ENCODE results near the gene SLC29A3. TPM values are rescaled to one million over a fixed set of nuclear protein-coding genes. Genes with fewer than 3 reads are reported as not detected.

Gene SLC29A3
- total RNA-seq, 1 donor from 2014 or later = 4.4 TPM

DNA sequence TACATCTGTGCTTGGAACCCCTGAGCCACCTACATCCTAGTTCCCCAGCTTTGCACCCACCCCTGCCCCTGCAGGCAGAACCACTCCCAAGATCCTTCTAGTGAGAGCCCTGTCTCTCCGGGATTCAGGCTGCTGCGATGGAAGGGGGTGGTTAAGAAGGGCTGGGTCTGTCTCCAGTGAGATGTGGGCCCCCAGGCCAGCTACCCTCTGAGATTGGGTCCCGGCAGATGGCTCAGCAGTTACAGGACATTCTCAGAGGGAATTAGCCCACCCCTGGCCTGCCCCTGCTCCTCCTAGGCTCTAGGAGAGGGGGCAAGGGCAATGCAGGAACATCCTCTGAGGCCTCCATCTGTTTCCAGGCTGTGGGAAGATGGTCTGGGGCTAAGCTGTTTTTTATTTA lies 27.7 kb downstream of the SLC29A3 start:
- H3K4me1 Mint-ChIP-seq (ENCODE audit: unreplicated experiment) = no peaks in the 10 kb centered on the region
- H3K4me3 Mint-ChIP-seq (ENCODE audit: unreplicated experiment) = no peak overlapping the region
- H3K9me3 Mint-ChIP-seq (ENCODE audit: unreplicated experiment) = no peaks in the 10 kb centered on the region
- H3K36me3 Mint-ChIP-seq (ENCODE audit: unreplicated experiment) = no peaks in the 10 kb centered on the region
- TF ChIP-seq, protein P1, sequence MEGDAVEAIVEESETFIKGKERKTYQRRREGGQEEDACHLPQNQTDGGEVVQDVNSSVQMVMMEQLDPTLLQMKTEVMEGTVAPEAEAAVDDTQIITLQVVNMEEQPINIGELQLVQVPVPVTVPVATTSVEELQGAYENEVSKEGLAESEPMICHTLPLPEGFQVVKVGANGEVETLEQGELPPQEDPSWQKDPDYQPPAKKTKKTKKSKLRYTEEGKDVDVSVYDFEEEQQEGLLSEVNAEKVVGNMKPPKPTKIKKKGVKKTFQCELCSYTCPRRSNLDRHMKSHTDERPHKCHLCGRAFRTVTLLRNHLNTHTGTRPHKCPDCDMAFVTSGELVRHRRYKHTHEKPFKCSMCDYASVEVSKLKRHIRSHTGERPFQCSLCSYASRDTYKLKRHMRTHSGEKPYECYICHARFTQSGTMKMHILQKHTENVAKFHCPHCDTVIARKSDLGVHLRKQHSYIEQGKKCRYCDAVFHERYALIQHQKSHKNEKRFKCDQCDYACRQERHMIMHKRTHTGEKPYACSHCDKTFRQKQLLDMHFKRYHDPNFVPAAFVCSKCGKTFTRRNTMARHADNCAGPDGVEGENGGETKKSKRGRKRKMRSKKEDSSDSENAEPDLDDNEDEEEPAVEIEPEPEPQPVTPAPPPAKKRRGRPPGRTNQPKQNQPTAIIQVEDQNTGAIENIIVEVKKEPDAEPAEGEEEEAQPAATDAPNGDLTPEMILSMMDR (IDR thresholded peaks at IDR 0.05) = no peak
- no peak overlapping the region for H3K27ac Mint-ChIP-seq (ENCODE audit: unreplicated experiment)
- peaks cover 3% of the 10 kb centered on the region for H3K27me3 Mint-ChIP-seq (ENCODE audit: unreplicated experiment)
- no peak for DNase-seq (ENCODE audit: extremely low spot score, unreplicated experiment)

DNA sequence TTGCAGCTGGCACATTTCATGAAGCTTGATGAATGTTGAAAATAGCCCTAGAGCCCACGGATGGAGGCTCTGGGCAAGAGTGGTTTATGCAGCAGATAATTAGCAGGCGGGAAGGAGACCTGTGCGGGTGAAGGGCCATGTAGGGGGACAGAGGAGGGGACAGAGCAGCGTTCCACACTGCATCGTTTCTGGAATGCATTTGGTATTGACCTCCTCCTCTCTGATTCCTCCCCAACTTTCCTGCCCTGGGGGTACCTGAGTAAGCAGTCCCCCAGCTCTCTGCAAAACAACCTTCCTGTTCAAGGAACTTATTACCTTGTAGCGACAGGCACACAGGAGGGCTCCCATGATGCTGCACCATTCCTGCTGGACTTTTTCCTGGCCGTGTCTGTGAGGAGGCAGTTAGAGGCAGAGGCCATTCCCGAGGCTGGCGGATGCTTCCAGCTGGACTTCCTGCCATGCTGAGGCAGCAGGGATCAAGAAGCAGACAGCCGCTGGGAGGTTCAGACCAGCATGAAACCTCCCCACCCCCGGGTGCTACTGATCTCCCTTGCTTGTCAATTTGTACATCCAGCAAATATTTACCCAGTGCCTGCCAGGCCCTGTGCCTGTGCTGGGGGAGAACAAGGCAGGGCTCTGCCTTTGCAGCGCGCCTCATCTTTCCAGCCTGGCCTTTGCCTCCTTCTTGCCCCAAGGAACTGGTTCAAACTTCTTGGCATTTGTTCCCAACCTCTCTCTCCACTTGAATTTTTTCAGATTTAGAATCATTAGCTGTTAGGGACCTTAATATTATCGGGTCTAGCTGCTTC lies 28.7 kb downstream of the SLC29A3 start:
- no peak overlapping the region for H3K27ac Mint-ChIP-seq (ENCODE audit: unreplicated experiment)

DNA sequence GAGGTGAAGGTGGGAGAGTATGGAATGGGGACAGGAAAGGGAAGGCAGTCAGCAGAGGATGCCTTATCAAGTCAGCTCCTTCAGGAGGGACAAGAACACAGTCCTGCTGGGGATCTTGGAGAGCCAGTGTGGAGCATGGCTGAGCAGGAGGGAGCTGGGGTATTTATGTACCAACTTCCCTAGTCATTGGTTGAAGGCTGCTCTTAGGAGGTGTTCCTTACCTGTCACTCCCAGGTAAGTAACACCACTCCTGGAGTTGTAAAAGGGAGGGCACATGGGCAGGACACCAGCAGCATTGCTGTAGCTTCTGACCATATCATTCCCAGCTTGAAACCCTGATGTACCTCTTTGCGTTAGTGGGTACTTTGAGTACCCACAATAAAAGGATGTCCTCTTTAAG lies 29.8 kb downstream of the SLC29A3 start:
- no peak for DNase-seq (ENCODE audit: extremely low spot score, unreplicated experiment)
- Mint-ChIP-seq H3K4me3 (ENCODE audit: unreplicated experiment) (no peak overlapping the region), H3K27ac (ENCODE audit: unreplicated experiment) (no peak overlapping the region), H3K27me3 (ENCODE audit: unreplicated experiment) (peaks cover 6% of the 10 kb centered on the region), H3K9me3 (ENCODE audit: unreplicated experiment) (no peaks in the 10 kb centered on the region), H3K4me1 (ENCODE audit: unreplicated experiment) (no peaks in the 10 kb centered on the region), H3K36me3 (ENCODE audit: unreplicated experiment) (no peaks in the 10 kb centered on the region)
- TF ChIP-seq, protein P1 (IDR thresholded peaks at IDR 0.05) = no peak

More for the DNA sequence above, 28.7 kb downstream of the SLC29A3 start:
- no peak for DNase-seq (ENCODE audit: extremely low spot score, unreplicated experiment)
- no peaks in the 10 kb centered on the region for H3K4me1 Mint-ChIP-seq (ENCODE audit: unreplicated experiment)
- H3K9me3 Mint-ChIP-seq (ENCODE audit: unreplicated experiment) = no peaks in the 10 kb centered on the region
- TF ChIP-seq, protein P1 (IDR thresholded peaks at IDR 0.05) = no peak
- H3K4me3 Mint-ChIP-seq (ENCODE audit: unreplicated experiment) = no peak overlapping the region
- H3K27me3 Mint-ChIP-seq (ENCODE audit: unreplicated experiment) = peaks cover 6% of the 10 kb centered on the region
- no peaks in the 10 kb centered on the region for H3K36me3 Mint-ChIP-seq (ENCODE audit: unreplicated experiment)

DNA sequence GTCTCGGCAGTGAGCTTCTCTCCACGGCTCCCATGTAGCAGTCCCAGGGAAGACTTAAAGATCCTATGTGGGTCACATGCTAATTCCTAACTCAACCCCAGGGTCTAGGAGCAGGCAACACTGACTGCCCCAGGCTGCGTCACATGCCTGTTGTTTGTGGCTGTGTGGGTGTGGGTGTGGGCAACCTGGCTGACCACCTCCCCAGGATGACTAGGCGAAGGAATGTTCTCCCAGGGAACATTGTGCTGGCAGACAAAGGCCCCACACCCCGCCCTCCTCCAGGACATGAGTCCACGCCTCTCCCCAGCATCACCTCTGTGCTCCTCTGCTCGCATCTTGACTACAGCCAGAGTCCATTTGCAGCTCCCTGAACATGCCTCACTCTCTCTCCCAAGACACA lies 30.3 kb downstream of the SLC29A3 start:
- Mint-ChIP-seq H3K4me3 (ENCODE audit: unreplicated experiment) (no peak overlapping the region), H3K4me1 (ENCODE audit: unreplicated experiment) (no peaks in the 10 kb centered on the region), H3K27ac (ENCODE audit: unreplicated experiment) (no peak overlapping the region), H3K9me3 (ENCODE audit: unreplicated experiment) (no peaks in the 10 kb centered on the region), H3K27me3 (ENCODE audit: unreplicated experiment) (peaks cover 6% of the 10 kb centered on the region), H3K36me3 (ENCODE audit: unreplicated experiment) (no peaks in the 10 kb centered on the region)
- TF ChIP-seq, protein P1 (IDR thresholded peaks at IDR 0.05) = no peak
- no peak for DNase-seq (ENCODE audit: extremely low spot score, unreplicated experiment)

DNA sequence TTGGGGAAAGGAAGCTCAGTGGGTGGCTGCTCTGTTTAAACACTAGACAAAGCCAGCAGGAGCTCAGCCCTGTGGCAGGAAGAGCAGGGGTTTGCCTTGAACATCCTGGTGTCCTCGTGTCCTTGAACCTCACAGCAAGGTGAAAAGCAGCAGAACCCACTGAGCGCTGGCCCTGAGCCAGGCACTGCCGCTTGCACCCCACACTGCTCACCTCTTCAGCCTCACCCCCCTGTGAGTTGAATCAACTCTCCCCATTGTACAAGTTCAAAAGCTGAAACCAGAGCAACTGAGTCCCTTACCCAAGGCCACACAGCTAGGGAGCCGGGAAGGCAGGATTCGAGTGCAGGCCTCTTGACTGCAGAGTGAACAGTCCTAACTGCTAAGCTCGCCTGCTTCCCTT lies 32.0 kb downstream of the SLC29A3 start:
- no peak for DNase-seq (ENCODE audit: extremely low spot score, unreplicated experiment)
- Mint-ChIP-seq H3K36me3 (ENCODE audit: unreplicated experiment) (peaks cover 1% of the 10 kb centered on the region), H3K4me1 (ENCODE audit: unreplicated experiment) (no peaks in the 10 kb centered on the region), H3K27me3 (ENCODE audit: unreplicated experiment) (peaks cover 3% of the 10 kb centered on the region), H3K27ac (ENCODE audit: unreplicated experiment) (no peak overlapping the region), H3K4me3 (ENCODE audit: unreplicated experiment) (no peak overlapping the region), H3K9me3 (ENCODE audit: unreplicated experiment) (no peaks in the 10 kb centered on the region)
- TF ChIP-seq, protein P1 (IDR thresholded peaks at IDR 0.05) = no peak
